MCF 10A (cell line): ENCODE data around the gene LYL1. TPM values are rescaled to one million over a fixed set of nuclear protein-coding genes. Genes with fewer than 3 reads are reported as not detected.
"Not testable (repeated sequence)": the region's sequence is repeated elsewhere in the genome, so short reads cannot be mapped to it uniquely, and the experiment has no call there.

Experiments used
- BruUV-seq: library from RNA; stranded (reverse); fragments of 400-500 nt; replicated peaks from 2 replicates; lab custom pipeline; 2021; lab: Mats Ljungman, UMichigan
- CTCF ChIA-PET: fragments of 300-600 bp; sonication (Branson Sonifier 250); formaldehyde crosslinking; extraction: SDS; loops from one replicate; lab custom pipeline; 2021; ENCODE audit warnings: antibody characterized with exemption, inconsistent platforms; lab: Yijun Ruan, JAX
- POLR2A ChIA-PET: fragments of 300-600, 350-650 bp; sonication (Branson Sonifier 250); formaldehyde crosslinking; extraction: SDS; loops from one replicate; lab custom pipeline; 2020; ENCODE audit warnings: antibody characterized with exemption, inconsistent platforms; lab: Yijun Ruan, JAX
- DNase-seq: peaks from one replicate; pipeline ENCODE4 v3.0.0-alpha.2; 2018; ENCODE audit not compliant: unreplicated experiment
- H3K27ac Mint-ChIP-seq: one replicate; pipeline ENCODE4 v1.8.0; 2022; ENCODE audit warnings: mild to moderate bottlenecking, low read depth, mixed read lengths; ENCODE audit not compliant: unreplicated experiment
- H3K27me3 Mint-ChIP-seq: one replicate; pipeline ENCODE4 v1.8.0; 2022; ENCODE audit warnings: mixed read lengths; ENCODE audit not compliant: insufficient read depth, unreplicated experiment
- H3K36me3 Mint-ChIP-seq: one replicate; pipeline ENCODE4 v1.8.0; 2022; ENCODE audit warnings: mild to moderate bottlenecking, moderate library complexity, mixed read lengths; ENCODE audit not compliant: insufficient read depth, unreplicated experiment
- H3K4me1 Mint-ChIP-seq: one replicate; pipeline ENCODE4 v1.8.0; 2022; ENCODE audit warnings: mixed read lengths; ENCODE audit not compliant: insufficient read depth, unreplicated experiment
- H3K4me3 Mint-ChIP-seq: one replicate; pipeline ENCODE4 v1.8.0; 2022; ENCODE audit warnings: mild to moderate bottlenecking, moderate library complexity, mixed read lengths; ENCODE audit not compliant: unreplicated experiment
- H3K9me3 Mint-ChIP-seq: one replicate; pipeline ENCODE4 v1.8.0; 2022; ENCODE audit warnings: mixed read lengths; ENCODE audit not compliant: unreplicated experiment
- intact Hi-C: fragments of 100-400 bp; cut with micrococcal nuclease; formaldehyde crosslinking; loops from 2 replicates; pipeline ENCODE4 v1.14.1; 2022
- total RNA-seq: library from RNA; stranded (reverse); gene quantifications from 2 replicates; pipeline ENCODE4 v1.2.3, GENCODE V29; 2022
- TF ChIP-seq, protein P1 (sequence below): fragments of 200-600 bp; IDR thresholded peaks from one replicate; pipeline ENCODE4 v1.8.0; 2022; ENCODE audit warnings: antibody characterized with exemption, mild to moderate bottlenecking; ENCODE audit not compliant: unreplicated experiment

Gene LYL1
- total RNA-seq, 1 experiment from 2014 or later = not detected

- no TSS peak for BruUV-seq
- intact Hi-C loops = loop anchor here (1.0 to 10.0 kb wide), 3 partner anchors 32 to 111 kb away; partner anchors contain the start of gene NACC1
- peaks cover 47% of the 10 kb centered on the region for H3K36me3 Mint-ChIP-seq
These were observed 47.7 kb upstream of the LYL1 start, which contains the start of the genes IER2 and STX10 for GRCh38 chr19:13150187-13150930. Gene IER2, plus strand, starts transcription at chr19:13150411. Its CDS starts 2,776 bp downstream, at chr19:13153187. Gene STX10, minus strand, starts transcription at chr19:13150375. Its CDS starts 202 bp downstream, at chr19:13150173.

DNA sequence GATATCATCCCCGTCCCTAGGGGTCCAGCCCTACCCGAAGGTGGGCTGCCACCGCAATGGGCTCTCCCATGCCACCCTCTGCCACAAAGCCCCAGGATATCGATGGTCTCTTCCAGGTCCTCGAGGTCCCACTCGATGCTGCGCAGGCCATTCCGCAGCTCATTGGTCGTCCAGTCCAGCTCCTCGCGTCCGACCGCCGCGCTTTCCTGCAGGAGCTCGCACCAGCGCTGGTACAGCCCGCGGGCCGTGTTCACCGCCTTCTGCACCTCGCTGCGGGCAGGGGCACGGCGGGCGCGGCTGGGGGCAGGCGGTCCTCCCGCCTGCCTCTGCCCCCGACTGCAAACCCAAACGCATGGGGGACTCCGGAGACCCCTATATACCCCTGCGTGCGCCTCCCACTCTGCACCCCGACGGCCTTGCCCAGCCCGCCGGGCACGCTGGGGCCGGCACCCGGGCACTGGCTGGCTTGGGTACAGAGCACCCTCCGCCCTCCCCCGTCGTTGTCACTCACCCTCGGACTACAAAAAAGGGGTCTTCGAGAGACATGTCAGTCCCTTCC lies 47.0 kb upstream of the LYL1 start:
- peak overlapping the region; percentile 82 for H3K4me3 Mint-ChIP-seq
- no TSS peak for BruUV-seq
- H3K36me3 Mint-ChIP-seq = peaks cover 43% of the 10 kb centered on the region
- POLR2A ChIA-PET = interaction anchor here (0.6 to 4.0 kb wide), 10 partner anchors 15 to 203 kb away, joined by 3 to 53 read pairs (median 4); partner anchors contain the start of genes NACC1 and TRMT1
- H3K27ac Mint-ChIP-seq = peak overlapping the region; percentile 92
- H3K9me3 Mint-ChIP-seq = no peaks in the 10 kb centered on the region
- peak; percentile 48 for DNase-seq
- intact Hi-C loops = loop anchor here (1.0 to 10.0 kb wide), 3 partner anchors 31 to 112 kb away; partner anchors contain the start of gene NACC1
- TF ChIP-seq, protein P1, sequence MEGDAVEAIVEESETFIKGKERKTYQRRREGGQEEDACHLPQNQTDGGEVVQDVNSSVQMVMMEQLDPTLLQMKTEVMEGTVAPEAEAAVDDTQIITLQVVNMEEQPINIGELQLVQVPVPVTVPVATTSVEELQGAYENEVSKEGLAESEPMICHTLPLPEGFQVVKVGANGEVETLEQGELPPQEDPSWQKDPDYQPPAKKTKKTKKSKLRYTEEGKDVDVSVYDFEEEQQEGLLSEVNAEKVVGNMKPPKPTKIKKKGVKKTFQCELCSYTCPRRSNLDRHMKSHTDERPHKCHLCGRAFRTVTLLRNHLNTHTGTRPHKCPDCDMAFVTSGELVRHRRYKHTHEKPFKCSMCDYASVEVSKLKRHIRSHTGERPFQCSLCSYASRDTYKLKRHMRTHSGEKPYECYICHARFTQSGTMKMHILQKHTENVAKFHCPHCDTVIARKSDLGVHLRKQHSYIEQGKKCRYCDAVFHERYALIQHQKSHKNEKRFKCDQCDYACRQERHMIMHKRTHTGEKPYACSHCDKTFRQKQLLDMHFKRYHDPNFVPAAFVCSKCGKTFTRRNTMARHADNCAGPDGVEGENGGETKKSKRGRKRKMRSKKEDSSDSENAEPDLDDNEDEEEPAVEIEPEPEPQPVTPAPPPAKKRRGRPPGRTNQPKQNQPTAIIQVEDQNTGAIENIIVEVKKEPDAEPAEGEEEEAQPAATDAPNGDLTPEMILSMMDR = no peak
- H3K27me3 Mint-ChIP-seq = no peaks in the 10 kb centered on the region
- H3K4me1 Mint-ChIP-seq = peaks cover 11% of the 10 kb centered on the region
- CTCF ChIA-PET = interaction anchor here (0.7 to 1.2 kb wide), 6 partner anchors 8 to 580 kb away, joined by 3 to 4 read pairs (median 3); no protein-coding TSS in a partner anchor

More at GRCh38 chr19:13150187-13150930, 47.7 kb upstream of the LYL1 start, which contains the start of the genes IER2 and STX10:
- H3K27ac Mint-ChIP-seq = peak within 1 kb of the TSS; percentile 92
- peaks cover 11% of the 10 kb centered on the region for H3K4me1 Mint-ChIP-seq
- ChIA-PET POLR2A (interaction anchor here (0.8 to 4.0 kb wide), 11 partner anchors 14 to 204 kb away, joined by 3 to 53 read pairs (median 4); partner anchors contain the start of genes NACC1 and TRMT1), CTCF (interaction anchor here (0.6 to 1.4 kb wide), 10 partner anchors 8 to 579 kb away, joined by 3 to 6 read pairs (median 3); no protein-coding TSS in a partner anchor)
- DNase-seq = peak; percentile 97
- peak within 1 kb of the TSS; percentile 82 for H3K4me3 Mint-ChIP-seq
- no peaks in the 10 kb centered on the region for H3K9me3 Mint-ChIP-seq
- TF ChIP-seq, protein P1 = peak; percentile 25
- H3K27me3 Mint-ChIP-seq = no peaks in the 10 kb centered on the region

- ChIA-PET POLR2A (interaction anchor here (0.6 to 4.0 kb wide), 5 partner anchors 15 to 193 kb away, joined by 3 to 53 read pairs (median 21); partner anchors contain the start of genes NACC1 and TRMT1), CTCF (interaction anchor here (0.6 to 1.1 kb wide), 3 partner anchors 14 to 184 kb away, joined by 3 read pairs; no protein-coding TSS in a partner anchor)
- H3K27me3 Mint-ChIP-seq, DNase-seq, BruUV-seq, intact Hi-C loops, H3K9me3 Mint-ChIP-seq: not testable (repeated sequence)
- peaks cover 43% of the 10 kb centered on the region for H3K36me3 Mint-ChIP-seq
- H3K27ac Mint-ChIP-seq = peak overlapping the region; percentile 92
- peak overlapping the region; percentile 82 for H3K4me3 Mint-ChIP-seq
- peaks cover 11% of the 10 kb centered on the region for H3K4me1 Mint-ChIP-seq
These were observed 46.5 kb upstream of the LYL1 start for GRCh38 chr19:13149173-13149627.

- Mint-ChIP-seq H3K27me3 (no peaks in the 10 kb centered on the region), H3K36me3 (peaks cover 26% of the 10 kb centered on the region), H3K9me3 (no peaks in the 10 kb centered on the region), H3K27ac (peak overlapping the region; percentile 46), H3K4me3 (peak overlapping the region; percentile 16), H3K4me1 (peaks cover 11% of the 10 kb centered on the region)
- TF ChIP-seq, protein P1 = no peak
- DNase-seq = peak; percentile 84
- BruUV-seq = no TSS peak
- ChIA-PET CTCF (interaction anchor here (0.7 to 1.2 kb wide), 2 partner anchors 182 to 475 kb away, joined by 3 read pairs; no protein-coding TSS in a partner anchor), POLR2A (interaction anchor here (0.7 kb wide), 1 partner anchor 409 kb away, joined by 3 read pairs; no protein-coding TSS in a partner anchor)
- intact Hi-C loops = no loop called here
These were observed 44.3 kb upstream of the LYL1 start for GRCh38 chr19:13146763-13147563.
